Measurements from ENCODE around the gene TPX2. TPM values are rescaled to one million over a fixed set of nuclear protein-coding genes. Genes with fewer than 3 reads are reported as not detected.

TPX2 gene
- total RNA-seq, 1 donor from 2014 or later = 126 TPM

- no peak for TF ChIP-seq CTCF (conservative IDR thresholded peaks at IDR 0.05; ENCODE audit: low read depth, low read length)
- DNase-seq (ENCODE audit: low read depth) = no peak
- no peak overlapping the region for H3K4me3 ChIP-seq (ENCODE audit: low read depth, low read length)
Measured at GRCh38 chr20:31816221-31816620, 77.1 kb downstream of the TPX2 start.

- no peak overlapping the region for H3K4me3 ChIP-seq (ENCODE audit: low read depth, low read length)
- no peak for TF ChIP-seq CTCF (conservative IDR thresholded peaks at IDR 0.05; ENCODE audit: low read depth, low read length)
- DNase-seq (ENCODE audit: low read depth) = no peak
Measured at GRCh38 chr20:31817461-31817860, 78.4 kb downstream of the TPX2 start.

- no peak for TF ChIP-seq CTCF (conservative IDR thresholded peaks at IDR 0.05; ENCODE audit: low read depth, low read length)
Measured at GRCh38 chr20:31818376-31818908, 79.4 kb downstream of the TPX2 start.

GRCh38 chr20:31819083-31819784 lies 80.1 kb downstream of the TPX2 start, which contains the start of gene MYLK2:
MYLK2 (plus strand) TSS chr20:31819356; CDS start chr20:31819581, 225 bp downstream.
- no peak within 1 kb of the TSS for H3K4me3 ChIP-seq (ENCODE audit: low read depth, low read length)
- no peak for DNase-seq (ENCODE audit: low read depth)
- TF ChIP-seq CTCF (conservative IDR thresholded peaks at IDR 0.05; ENCODE audit: low read depth, low read length) = no peak

More at GRCh38 chr20:31818376-31818908, 79.4 kb downstream of the TPX2 start:
- no peak overlapping the region for H3K4me3 ChIP-seq (ENCODE audit: low read depth, low read length)
- DNase-seq (ENCODE audit: low read depth) = no peak

- no peak for DNase-seq (ENCODE audit: low read depth)
- no peak for TF ChIP-seq CTCF (conservative IDR thresholded peaks at IDR 0.05; ENCODE audit: low read depth, low read length)
- H3K4me3 ChIP-seq (ENCODE audit: low read depth, low read length) = no peak overlapping the region
Measured at GRCh38 chr20:31820228-31820627, 81.1 kb downstream of the TPX2 start.

GRCh38 chr20:31821427-31821826 lies 82.3 kb downstream of the TPX2 start:
- H3K4me3 ChIP-seq (ENCODE audit: low read depth, low read length) = no peak overlapping the region
- no peak for DNase-seq (ENCODE audit: low read depth)
- TF ChIP-seq CTCF (conservative IDR thresholded peaks at IDR 0.05; ENCODE audit: low read depth, low read length) = no peak
